HepG2 (cell line): ENCODE results near the gene ZNF326. TPM values are rescaled to one million over a fixed set of nuclear protein-coding genes. Genes with fewer than 3 reads are reported as not detected.

Experiments
- ARID5B ChIP-seq: IDR thresholded peaks from 2 replicates; pipeline ENCODE4 v1.4.0; 2020; ENCODE audit warnings: mild to moderate bottlenecking, missing genetic modification reagents
- DPF2 ChIP-seq: sonication (generic); formaldehyde crosslinking; IDR thresholded peaks from 2 replicates; pipeline ENCODE4 v1.4.0; 2020; ENCODE audit warnings: mild to moderate bottlenecking, low read depth, missing genetic modification reagents, borderline replicate concordance
- FOXC1 ChIP-seq: sonication (generic); formaldehyde crosslinking; IDR thresholded peaks from 2 replicates; pipeline ENCODE4 v1.8.0; 2022; ENCODE audit warnings: mild to moderate bottlenecking, missing genetic modification reagents, borderline replicate concordance
- HOXA9 ChIP-seq: sonication (generic); formaldehyde crosslinking; IDR thresholded peaks from 2 replicates; pipeline ENCODE4 v1.8.1; 2022; ENCODE audit warnings: missing genetic modification reagents, mild to moderate bottlenecking, moderate library complexity, borderline replicate concordance
- IRX3 ChIP-seq: sonication (generic); formaldehyde crosslinking; IDR thresholded peaks from 2 replicates; pipeline ENCODE4 v1.8.1; 2023; ENCODE audit warnings: mild to moderate bottlenecking, low read depth, missing genetic modification reagents, borderline replicate concordance
- JUN ChIP-seq: sonication (generic); formaldehyde crosslinking; IDR thresholded peaks from 2 replicates; pipeline ENCODE4 v1.4.0; 2020; ENCODE audit warnings: mild to moderate bottlenecking, missing genetic modification reagents
- NFATC3 ChIP-seq: sonication (generic); formaldehyde crosslinking; IDR thresholded peaks from 2 replicates; pipeline ENCODE4 v1.5.1; 2020; ENCODE audit warnings: mild to moderate bottlenecking, missing genetic modification reagents
- PAWR ChIP-seq: sonication (generic); formaldehyde crosslinking; IDR thresholded peaks from 2 replicates; pipeline ENCODE4 v1.4.0; 2020; ENCODE audit warnings: missing genetic modification reagents, mild to moderate bottlenecking, borderline replicate concordance
- RXRB ChIP-seq: IDR thresholded peaks from 2 replicates; pipeline ENCODE4 v1.6.1; 2016; ENCODE audit warnings: borderline replicate concordance, missing genetic modification reagents, missing compliant biosample characterization
- TCF7L2 ChIP-seq: IDR thresholded peaks from 2 replicates; pipeline ENCODE4 v1.6.1; 2011; ENCODE audit warnings: mild to moderate bottlenecking, low read depth, low read length, moderate library complexity
- ZBTB8A ChIP-seq: sonication (generic); formaldehyde crosslinking; IDR thresholded peaks from 2 replicates; pipeline ENCODE4 v1.4.0; 2020; ENCODE audit warnings: mild to moderate bottlenecking, low read depth, missing genetic modification reagents, borderline replicate concordance
- ZMYM3 ChIP-seq: sonication (generic); formaldehyde crosslinking; IDR thresholded peaks from 2 replicates; pipeline ENCODE4 v1.5.1; 2020; ENCODE audit warnings: mild to moderate bottlenecking, missing genetic modification reagents
- ZNF274 ChIP-seq: sonication (generic); formaldehyde crosslinking; IDR thresholded peaks from 2 replicates; pipeline ENCODE4 v1.5.1; 2020; ENCODE audit warnings: mild to moderate bottlenecking, missing genetic modification reagents
- ZNF446 ChIP-seq: sonication (generic); formaldehyde crosslinking; IDR thresholded peaks from 2 replicates; pipeline ENCODE4 v1.5.0; 2020; ENCODE audit warnings: mild to moderate bottlenecking, missing genetic modification reagents
- ZNF614 ChIP-seq: IDR thresholded peaks from 2 replicates; pipeline ENCODE4 v1.6.1; 2018; ENCODE audit warnings: missing biosample characterization, missing genetic modification reagents, inconsistent platforms, borderline replicate concordance
- polyA plus RNA-seq, 8 experiments: library from polyadenylated mRNA; depleted of rRNA in 3 of 8; stranded (reverse) in 7 of 8; unstranded in 1 of 8; fragments of >200 nt; fragmentation: Illumina TruSeq in 4 of 8; extraction: Trizol in 4 of 8; gene quantifications; 2 replicates each; pipeline versions ENCODE4 v1.2.1 to v1.2.3, GENCODE V29; 2011 to 2016; ENCODE audit warnings: low read depth in 4 of 8, missing spikeins in 1 of 8, mixed read lengths in 1 of 8; ENCODE audit not compliant: insufficient read depth in 1 of 8
- total RNA-seq, 5 experiments: library from RNA; depleted of rRNA; stranded (reverse); fragments of >200 nt; fragmentation: Illumina TruSeq; extraction: Trizol; gene quantifications; 2 replicates each; pipeline ENCODE4 v1.2.3, GENCODE V29; 2016; ENCODE audit warnings: low read depth in 1 of 5
- TF ChIP-seq, protein P1 (sequence below): sonication (generic); formaldehyde crosslinking; IDR thresholded peaks from 2 replicates; pipeline ENCODE4 v1.5.0; 2020; ENCODE audit warnings: missing genetic modification reagents
- TF ChIP-seq, protein P2 (sequence below): sonication (generic); formaldehyde crosslinking; conservative IDR thresholded peaks from 2 replicates; pipeline ENCODE4 v1.4.0; 2020; ENCODE audit warnings: missing genetic modification reagents
- TF ChIP-seq, protein P3 (sequence below): IDR thresholded peaks from 2 replicates; pipeline ENCODE4 v1.6.1; 2016

The ZNF326 gene
- total and polyA plus RNA-seq, 2 of the 13 experiments (the other 11 are each of a cell fraction or from before 2014, with no cell fraction given), result 6.3 to 16.4 TPM

DNA sequence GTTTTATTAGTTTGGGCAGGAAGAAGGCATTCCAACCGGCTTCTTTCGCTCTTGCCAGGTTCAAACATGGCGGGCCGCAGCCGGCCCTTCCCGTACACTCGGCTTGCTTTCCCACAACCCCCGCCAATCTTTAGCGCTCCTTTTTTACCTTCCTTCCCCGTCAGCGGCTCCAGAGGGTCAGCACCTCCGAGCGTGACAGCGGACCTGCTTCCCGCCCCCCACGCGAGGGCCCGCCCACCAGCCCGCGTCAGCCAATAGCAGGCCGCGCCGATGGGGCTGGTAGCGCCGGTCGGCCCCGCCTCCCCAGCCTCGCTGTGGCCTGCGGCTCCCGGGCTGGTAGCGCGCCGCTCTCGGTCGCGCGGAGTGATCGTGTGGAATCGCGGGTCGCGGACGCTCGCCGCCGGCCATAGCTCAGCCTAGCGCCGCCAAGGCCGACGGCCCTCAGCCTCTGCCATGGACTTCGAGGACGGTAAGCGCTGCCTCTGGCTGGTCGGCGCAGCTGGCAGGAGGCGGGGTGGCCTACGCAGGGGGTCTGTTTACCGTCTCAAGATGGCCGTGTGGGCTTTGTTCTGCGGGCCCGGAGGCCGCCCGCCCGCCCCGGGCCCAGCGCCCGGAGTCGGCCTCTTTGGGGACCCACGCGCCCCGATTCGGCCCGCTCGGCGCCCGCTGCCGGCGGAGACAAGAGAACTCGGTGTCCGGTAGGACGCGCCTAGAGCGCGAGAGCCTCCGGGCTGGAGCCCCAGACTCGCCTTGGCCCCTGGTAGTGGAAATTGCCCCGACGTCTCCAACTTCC, at the start of gene ZNF326 (continued):
- TF ChIP-seq, protein P1, sequence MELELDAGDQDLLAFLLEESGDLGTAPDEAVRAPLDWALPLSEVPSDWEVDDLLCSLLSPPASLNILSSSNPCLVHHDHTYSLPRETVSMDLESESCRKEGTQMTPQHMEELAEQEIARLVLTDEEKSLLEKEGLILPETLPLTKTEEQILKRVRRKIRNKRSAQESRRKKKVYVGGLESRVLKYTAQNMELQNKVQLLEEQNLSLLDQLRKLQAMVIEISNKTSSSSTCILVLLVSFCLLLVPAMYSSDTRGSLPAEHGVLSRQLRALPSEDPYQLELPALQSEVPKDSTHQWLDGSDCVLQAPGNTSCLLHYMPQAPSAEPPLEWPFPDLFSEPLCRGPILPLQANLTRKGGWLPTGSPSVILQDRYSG (CRISPR knock-in tag), result no peak
- peak; percentile 83; the same call in 1 of the 2 replicates for TF ChIP-seq HOXA9
- TF ChIP-seq PAWR (CRISPR knock-in tag), result no peak
- 0 out of 2 replicates have a peak, but pooled peaks have one; percentile 26 for TF ChIP-seq ZMYM3 (CRISPR knock-in tag)
- peak; percentile 80 for TF ChIP-seq ZNF614 (CRISPR knock-in tag)
- no peak for TF ChIP-seq NFATC3 (CRISPR knock-in tag)
- TF ChIP-seq ZNF274 (CRISPR knock-in tag), result peak; percentile 88; the same call in 1 of the 2 replicates
- no peak for TF ChIP-seq DPF2 (CRISPR knock-in tag)
- TF ChIP-seq, protein P2, sequence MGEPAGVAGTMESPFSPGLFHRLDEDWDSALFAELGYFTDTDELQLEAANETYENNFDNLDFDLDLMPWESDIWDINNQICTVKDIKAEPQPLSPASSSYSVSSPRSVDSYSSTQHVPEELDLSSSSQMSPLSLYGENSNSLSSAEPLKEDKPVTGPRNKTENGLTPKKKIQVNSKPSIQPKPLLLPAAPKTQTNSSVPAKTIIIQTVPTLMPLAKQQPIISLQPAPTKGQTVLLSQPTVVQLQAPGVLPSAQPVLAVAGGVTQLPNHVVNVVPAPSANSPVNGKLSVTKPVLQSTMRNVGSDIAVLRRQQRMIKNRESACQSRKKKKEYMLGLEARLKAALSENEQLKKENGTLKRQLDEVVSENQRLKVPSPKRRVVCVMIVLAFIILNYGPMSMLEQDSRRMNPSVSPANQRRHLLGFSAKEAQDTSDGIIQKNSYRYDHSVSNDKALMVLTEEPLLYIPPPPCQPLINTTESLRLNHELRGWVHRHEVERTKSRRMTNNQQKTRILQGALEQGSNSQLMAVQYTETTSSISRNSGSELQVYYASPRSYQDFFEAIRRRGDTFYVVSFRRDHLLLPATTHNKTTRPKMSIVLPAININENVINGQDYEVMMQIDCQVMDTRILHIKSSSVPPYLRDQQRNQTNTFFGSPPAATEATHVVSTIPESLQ, result peak; percentile 61; the same call in 1 of the 2 replicates
- no peak for TF ChIP-seq JUN (CRISPR knock-in tag)
- no peak for TF ChIP-seq IRX3 (CRISPR knock-in tag)
- peak; percentile 13; the same call in 1 of the 2 replicates for TF ChIP-seq RXRB (CRISPR knock-in tag)
- TF ChIP-seq, protein P3, sequence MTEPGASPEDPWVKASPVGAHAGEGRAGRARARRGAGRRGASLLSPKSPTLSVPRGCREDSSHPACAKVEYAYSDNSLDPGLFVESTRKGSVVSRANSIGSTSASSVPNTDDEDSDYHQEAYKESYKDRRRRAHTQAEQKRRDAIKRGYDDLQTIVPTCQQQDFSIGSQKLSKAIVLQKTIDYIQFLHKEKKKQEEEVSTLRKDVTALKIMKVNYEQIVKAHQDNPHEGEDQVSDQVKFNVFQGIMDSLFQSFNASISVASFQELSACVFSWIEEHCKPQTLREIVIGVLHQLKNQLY (CRISPR knock-in tag), result peak; percentile 96
- peak; percentile 66; the same call in 1 of the 2 replicates for TF ChIP-seq ZBTB8A (CRISPR knock-in tag)
- TF ChIP-seq FOXC1 (CRISPR knock-in tag), result peak; percentile 91; the same call in 1 of the 2 replicates
- TF ChIP-seq TCF7L2, result no peak
- TF ChIP-seq ZNF446 (CRISPR knock-in tag), result no peak
- peak; percentile 52 for TF ChIP-seq ARID5B (CRISPR knock-in tag)
